Esophagus muscularis mucosa (tissue), 4 donors: Measurements from ENCODE around the gene TCERG1L. TPM values are rescaled to one million over a fixed set of nuclear protein-coding genes. Genes with fewer than 3 reads are reported as not detected.

Experiments
- DNase-seq: peaks from one replicate; pipeline ENCODE4 v3.0.0-alpha.2; 2017; ENCODE audit errors: extremely low spot score
- H3K27ac ChIP-seq, 4 donors: fragments of 200-600 bp; sonication (generic); replicated peaks in 1 of 4; 1 replicate in 3 of 4; 2 replicates in 1 of 4; pipeline ENCODE4 v1.5.1; 2016 to 2019; ENCODE audit warnings: mild to moderate bottlenecking in 1 of 4
- H3K27me3 ChIP-seq, 4 donors: fragments of 200-600 bp; sonication (generic); one replicate each; pipeline versions ENCODE4 v1.5.1 to v1.6.0; 2016 to 2019
- H3K36me3 ChIP-seq, 4 donors: fragments of 200-600 bp; sonication (generic); one replicate each; pipeline ENCODE4 v1.5.1; 2016 to 2019
- H3K4me1 ChIP-seq, 4 donors: fragments of 200-600 bp; sonication (generic); one replicate each; pipeline ENCODE4 v1.5.1; 2016 to 2019
- H3K4me3 ChIP-seq, 4 donors: fragments of 200-600 bp; sonication (generic); 1 replicate in 2 of 4; 2 replicates in 2 of 4; pipeline ENCODE4 v1.5.1; 2016 to 2019; ENCODE audit warnings: mild to moderate bottlenecking in 4 of 4, moderate library complexity in 1 of 4
- H3K9me3 ChIP-seq, 4 donors: fragments of 200-600 bp; sonication (generic); 1 replicate in 3 of 4; 2 replicates in 1 of 4; pipeline ENCODE4 v1.5.1; 2016 to 2019
- CTCF ChIP-seq, 3 experiments: fragments of 200-600 bp in 2 of 3; fragments of 450-650 bp in 1 of 3; sonication (generic) in 2 of 3; IDR thresholded peaks; one replicate each; pipeline ENCODE4 v1.5.1; 2017 to 2019; ENCODE audit warnings: antibody characterized with exemption in 3 of 3, mild to moderate bottlenecking in 2 of 3, moderate library complexity in 1 of 3
- EP300 ChIP-seq: sonication (generic); formaldehyde crosslinking; IDR thresholded peaks from one replicate; pipeline ENCODE4 v1.6.1; 2017; ENCODE audit warnings: antibody characterized with exemption
- POLR2A ChIP-seq: fragments of 450-650 bp; IDR thresholded peaks from one replicate; pipeline ENCODE4 v1.6.1; 2017; ENCODE audit warnings: antibody characterized with exemption, moderate library complexity, mild to moderate bottlenecking, low read depth
- POLR2AphosphoS5 ChIP-seq, 2 donors: sonication (generic); formaldehyde crosslinking; IDR thresholded peaks; one replicate each; pipeline ENCODE4 v1.6.1; 2017; ENCODE audit warnings: antibody characterized with exemption in 2 of 2
- WGBS: methylation state at CpG from one replicate; pipeline ENCODE4 v1.1.5; 2018; 5-methylcytosine and 5-hydroxymethylcytosine counted together
- intact Hi-C: fragments of 100-400 bp; cut with DNase I; formaldehyde crosslinking; loops from one replicate; pipeline ENCODE4 v1.15.1; 2023
- total RNA-seq, 4 donors: library from RNA; depleted of rRNA; stranded (reverse); fragments of >200 nt; gene quantifications; one replicate each; pipeline versions ENCODE4 v1.1.0 to v1.2.1, GENCODE V29; 2016

The TCERG1L gene
- total RNA-seq, 4 donors from 2014 or later: not detected

- intact Hi-C loops: no loop called here
- no peak for DNase-seq
- Histone ChIP-seq H3K4me1 (no peaks in the 10 kb centered on the region), H3K4me3 (no peak overlapping the region), H3K27me3 (peaks cover 0 to 92% (median 0%) of the 10 kb centered on the region in 4 donors), H3K36me3 (no peaks in the 10 kb centered on the region), H3K9me3 (no peaks in the 10 kb centered on the region), H3K27ac (no peak overlapping the region)
- WGBS: 79% methylated on average over 6 of the region's 6 CpGs
- no peak for TF ChIP-seq CTCF (IDR thresholded peaks at IDR 0.05)
These were observed 63.6 kb downstream of the TCERG1L start for GRCh38 chr10:131247873-131248272.

- Histone ChIP-seq H3K4me1 (no peaks in the 10 kb centered on the region), H3K4me3 (no peak overlapping the region), H3K36me3 (no peaks in the 10 kb centered on the region), H3K9me3 (no peaks in the 10 kb centered on the region), H3K27ac (no peak overlapping the region), H3K27me3 (peaks cover 0 to 88% (median 0%) of the 10 kb centered on the region in 4 donors)
- TF ChIP-seq CTCF (IDR thresholded peaks at IDR 0.05) (no peak), POLR2A (no peak), POLR2AphosphoS5 (IDR thresholded peaks at IDR 0.05) (no peak), EP300 (no peak)
- DNase-seq: no peak
- 85% methylated on average over 15 of the region's 17 CpGs for WGBS
- intact Hi-C loops: no loop called here
These were observed 64.7 kb downstream of the TCERG1L start for GRCh38 chr10:131246775-131247174.

GRCh38 chr10:131246089-131246488 lies 65.4 kb downstream of the TCERG1L start:
- Histone ChIP-seq H3K27ac (no peak overlapping the region), H3K36me3 (no peaks in the 10 kb centered on the region), H3K9me3 (no peaks in the 10 kb centered on the region), H3K27me3 (peaks cover 0 to 84% (median 0%) of the 10 kb centered on the region in 4 donors), H3K4me3 (no peak overlapping the region), H3K4me1 (no peaks in the 10 kb centered on the region)
- intact Hi-C loops: no loop called here
- WGBS: 77% methylated on average over 4 of the region's 4 CpGs
- DNase-seq: no peak
- no peak for TF ChIP-seq CTCF (IDR thresholded peaks at IDR 0.05)
- no peak for TF ChIP-seq EP300
- TF ChIP-seq POLR2AphosphoS5 (IDR thresholded peaks at IDR 0.05): no peak
- TF ChIP-seq POLR2A: no peak

GRCh38 chr10:131245475-131246059 lies 66.0 kb downstream of the TCERG1L start:
- peaks cover 0 to 84% (median 0%) of the 10 kb centered on the region in 4 donors for H3K27me3 ChIP-seq
- no peaks in the 10 kb centered on the region for H3K36me3 ChIP-seq
- no peak overlapping the region for H3K4me3 ChIP-seq
- no peak overlapping the region for H3K27ac ChIP-seq
- 84% methylated on average over 22 of the region's 22 CpGs for WGBS
- DNase-seq: no peak
- no peak for TF ChIP-seq EP300
- TF ChIP-seq POLR2AphosphoS5 (IDR thresholded peaks at IDR 0.05): no peak
- no peaks in the 10 kb centered on the region for H3K9me3 ChIP-seq
- intact Hi-C loops: no loop called here
- H3K4me1 ChIP-seq: no peaks in the 10 kb centered on the region

GRCh38 chr10:131244836-131245235 lies 66.7 kb downstream of the TCERG1L start:
- H3K27me3 ChIP-seq: peaks cover 0 to 84% (median 0%) of the 10 kb centered on the region in 4 donors
- no peak for TF ChIP-seq POLR2A
- TF ChIP-seq EP300: no peak
- intact Hi-C loops: no loop called here
- H3K27ac ChIP-seq: no peak overlapping the region
- no peak for DNase-seq
- H3K4me1 ChIP-seq: no peaks in the 10 kb centered on the region
- no peak overlapping the region for H3K4me3 ChIP-seq
- WGBS: 63% methylated on average over 1 of the region's 1 CpG
- H3K36me3 ChIP-seq: no peaks in the 10 kb centered on the region
- H3K9me3 ChIP-seq: no peaks in the 10 kb centered on the region

- no peak for DNase-seq
- WGBS: 87% methylated on average over 12 of the region's 12 CpGs
- Histone ChIP-seq H3K27ac (no peak overlapping the region), H3K4me3 (no peak overlapping the region), H3K36me3 (no peaks in the 10 kb centered on the region), H3K27me3 (peaks cover 0 to 84% (median 0%) of the 10 kb centered on the region in 4 donors), H3K4me1 (no peaks in the 10 kb centered on the region), H3K9me3 (no peaks in the 10 kb centered on the region)
- intact Hi-C loops: no loop called here
- no peak for TF ChIP-seq CTCF (IDR thresholded peaks at IDR 0.05)
- TF ChIP-seq EP300: no peak
- no peak for TF ChIP-seq POLR2A
- TF ChIP-seq POLR2AphosphoS5 (IDR thresholded peaks at IDR 0.05): no peak
These were observed 68.4 kb downstream of the TCERG1L start for GRCh38 chr10:131243076-131243475.
